NK-92 (cell line): ENCODE measurements around the gene HAPLN2.
"Not testable (repeated sequence)": the region's sequence is repeated elsewhere in the genome, so short reads cannot be mapped to it uniquely, and the experiment has no call there.

Source experiments
- DNase-seq: peaks from one replicate; lab custom pipeline; 2025; ENCODE audit not compliant: unreplicated experiment; lab: John Stamatoyannopoulos, UW

Gene HAPLN2

DNA sequence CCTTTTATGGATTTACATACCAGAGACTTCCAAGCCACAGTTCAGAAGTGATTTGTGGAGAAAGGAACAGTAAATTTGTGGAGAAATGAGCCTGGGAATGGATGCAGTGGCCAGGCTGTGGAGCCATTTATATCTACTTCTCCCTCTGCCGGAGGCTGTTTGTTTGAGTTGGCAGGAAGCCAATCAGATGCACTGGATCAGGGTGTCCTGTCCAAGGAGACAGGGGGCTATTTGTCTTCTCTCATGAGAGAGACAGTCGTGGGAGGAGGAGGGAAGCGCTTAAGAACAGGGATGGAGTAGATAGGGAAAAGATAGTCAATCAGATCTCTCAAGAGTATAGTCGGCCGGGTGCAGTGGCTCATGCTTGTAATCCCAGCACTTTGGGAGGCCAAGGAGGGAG lies 2.8 kb upstream of the HAPLN2 start:
- DNase-seq, result no peak

DNA sequence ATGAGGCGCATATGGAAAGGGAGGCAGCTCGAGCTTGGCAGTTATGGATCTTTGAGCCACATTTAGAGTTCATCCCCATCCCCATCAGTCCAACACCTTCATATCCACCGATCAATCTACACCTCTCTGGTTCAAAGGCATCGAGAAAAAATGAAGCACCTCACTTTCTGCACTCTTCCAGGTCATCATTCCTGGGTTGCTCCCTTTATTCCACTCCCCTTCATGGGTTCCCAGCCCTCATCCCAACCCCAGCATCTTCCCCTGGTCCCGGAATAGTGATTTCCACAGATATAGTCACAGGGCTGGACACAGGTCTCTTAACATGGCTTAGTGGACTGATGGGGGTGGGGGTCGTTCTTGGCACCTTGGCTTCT lies 354 bp downstream of the HAPLN2 start:
- DNase-seq, result no peak

DNA sequence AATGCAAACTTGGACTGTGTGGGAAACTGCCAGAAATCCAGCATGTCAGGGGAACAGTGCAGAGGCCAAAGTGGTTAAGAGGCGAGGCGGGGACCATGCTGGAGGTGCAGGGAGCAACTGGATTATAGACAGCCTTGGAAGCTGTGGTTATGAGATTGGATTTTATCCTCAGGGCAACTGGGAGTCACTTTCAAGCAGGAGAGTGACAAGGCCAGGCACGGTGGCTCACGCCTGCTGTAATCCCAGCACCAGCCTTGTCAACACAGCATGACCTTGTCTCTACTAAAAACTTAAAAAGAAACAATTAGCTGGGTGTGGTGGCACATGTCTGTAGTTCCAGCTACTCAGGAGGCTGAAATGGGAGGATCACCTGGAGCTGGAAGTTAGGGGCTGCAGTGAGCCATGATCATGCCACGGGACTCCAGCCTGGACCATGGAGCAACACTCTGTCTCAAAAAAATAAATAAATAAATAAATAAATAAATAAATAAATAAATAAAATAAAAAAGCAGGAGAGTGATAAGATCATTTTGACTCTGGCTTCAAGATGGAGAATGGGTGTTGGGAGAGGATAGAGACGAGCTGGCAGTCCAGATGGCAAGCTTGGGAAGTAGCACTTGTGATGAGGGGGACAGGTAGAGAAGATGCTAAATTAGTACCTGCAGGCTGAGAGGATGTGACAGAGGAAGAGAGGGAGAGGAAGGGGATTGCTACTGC lies 3.5 kb downstream of the HAPLN2 start:
- DNase-seq, result no peak

DNA sequence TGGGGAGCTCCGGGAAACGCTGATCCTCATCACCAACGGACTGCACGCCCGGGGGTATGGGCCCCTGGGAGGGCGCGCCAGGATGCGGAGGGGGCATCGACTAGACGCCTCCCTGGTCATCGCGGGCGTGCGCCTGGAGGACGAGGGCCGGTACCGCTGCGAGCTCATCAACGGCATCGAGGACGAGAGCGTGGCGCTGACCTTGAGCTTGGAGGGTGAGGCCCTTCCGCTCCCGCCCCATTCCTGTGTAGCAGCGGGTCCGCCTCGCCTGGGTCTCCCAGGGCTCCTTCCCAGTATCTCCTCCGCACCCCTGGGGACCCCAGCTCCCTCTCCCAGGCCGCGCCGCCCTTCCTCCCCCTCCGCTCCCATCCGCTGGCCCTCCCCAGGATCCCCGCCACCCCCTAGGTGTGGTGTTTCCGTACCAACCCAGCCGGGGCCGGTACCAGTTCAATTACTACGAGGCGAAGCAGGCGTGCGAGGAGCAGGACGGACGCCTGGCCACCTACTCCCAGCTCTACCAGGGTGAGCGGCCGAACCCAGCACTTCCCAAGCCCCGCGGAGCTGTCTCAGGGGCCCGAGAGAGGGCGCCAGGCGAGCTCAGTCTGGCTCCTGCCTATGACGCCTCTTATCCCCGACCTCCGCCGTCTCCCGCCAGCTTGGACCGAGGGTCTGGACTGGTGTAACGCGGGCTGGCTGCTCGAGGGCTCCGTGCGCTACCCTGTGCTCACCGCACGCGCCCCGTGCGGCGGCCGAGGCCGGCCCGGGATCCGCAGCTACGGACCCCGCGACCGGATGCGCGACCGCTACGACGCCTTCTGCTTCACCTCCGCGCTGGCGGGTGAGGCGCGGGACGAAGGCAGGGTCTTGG lies 5.0 kb downstream of the HAPLN2 start:
- DNase-seq, result no peak

DNA sequence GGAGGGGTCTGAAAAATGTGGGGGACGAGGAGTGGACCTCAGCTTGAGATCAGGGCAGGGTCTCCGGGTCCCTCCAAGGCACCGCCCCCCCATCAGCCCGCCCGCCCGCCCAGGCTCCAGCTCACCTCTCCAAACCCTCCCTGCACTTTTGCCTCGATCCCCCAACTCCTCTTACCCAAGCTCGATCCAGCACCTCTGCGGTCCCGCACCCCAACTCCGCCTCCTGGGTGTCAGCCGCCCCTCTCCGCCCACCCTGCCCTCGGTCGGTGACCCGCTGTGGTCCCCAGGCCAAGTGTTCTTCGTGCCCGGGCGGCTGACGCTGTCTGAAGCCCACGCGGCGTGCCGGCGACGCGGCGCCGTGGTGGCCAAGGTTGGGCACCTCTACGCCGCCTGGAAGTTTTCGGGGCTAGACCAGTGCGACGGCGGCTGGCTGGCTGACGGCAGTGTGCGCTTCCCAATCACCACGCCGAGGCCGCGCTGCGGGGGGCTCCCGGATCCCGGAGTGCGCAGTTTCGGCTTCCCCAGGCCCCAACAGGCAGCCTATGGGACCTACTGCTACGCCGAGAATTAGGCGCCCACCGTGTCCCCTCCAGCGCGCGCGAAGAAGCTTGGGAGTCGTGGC lies 5.7 kb downstream of the HAPLN2 start:
- DNase-seq, result no peak

DNA sequence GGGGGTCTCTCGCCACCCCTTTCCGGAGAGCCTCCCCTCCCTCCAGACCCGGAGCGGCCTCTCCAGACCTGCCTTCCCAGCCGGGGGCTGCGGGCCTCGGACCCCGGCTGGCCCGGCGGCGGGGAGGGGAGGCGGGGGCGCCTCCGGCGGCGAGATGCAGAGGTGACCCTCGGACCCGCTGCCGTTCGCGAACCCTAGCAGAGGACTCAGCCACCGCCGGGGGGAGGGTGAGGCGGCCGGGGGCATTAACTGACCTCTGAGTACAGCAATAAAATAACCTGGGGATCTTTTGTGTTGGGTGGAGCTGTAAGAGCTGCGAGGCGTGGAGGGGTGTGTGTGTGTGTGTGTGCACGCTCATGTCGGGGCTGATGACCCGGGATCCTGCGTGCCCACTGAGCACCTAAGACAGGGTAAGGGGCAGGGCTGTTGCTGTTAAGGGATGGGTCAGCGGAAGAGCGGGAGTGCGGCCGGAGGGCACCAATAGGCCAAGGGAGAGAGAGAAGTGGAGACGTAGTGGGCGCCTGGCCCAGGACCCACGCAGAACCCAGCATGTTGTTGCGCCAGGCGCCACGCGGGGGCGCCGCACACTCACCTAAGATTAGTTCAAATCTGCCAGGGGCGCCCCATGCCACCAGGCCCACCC lies 6.3 kb downstream of the HAPLN2 start:
- DNase-seq, result no peak

DNA sequence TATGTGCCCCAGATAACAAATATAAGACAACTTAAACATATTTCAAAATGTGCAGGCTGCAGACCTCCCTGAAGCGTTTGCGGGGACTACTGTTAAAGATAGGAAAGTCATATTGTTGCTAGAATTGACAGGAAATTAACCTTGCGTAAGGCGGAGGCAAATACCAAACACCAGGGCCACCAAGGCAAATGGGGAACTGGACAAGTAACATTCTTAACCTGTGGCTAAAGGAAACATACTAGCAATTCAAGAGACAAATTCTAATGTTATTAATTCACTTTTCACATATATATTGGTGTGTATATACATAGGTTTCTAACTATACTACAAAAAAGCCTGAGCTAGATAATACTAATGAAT lies 6.8 kb downstream of the HAPLN2 start:
- no peak for DNase-seq

DNA sequence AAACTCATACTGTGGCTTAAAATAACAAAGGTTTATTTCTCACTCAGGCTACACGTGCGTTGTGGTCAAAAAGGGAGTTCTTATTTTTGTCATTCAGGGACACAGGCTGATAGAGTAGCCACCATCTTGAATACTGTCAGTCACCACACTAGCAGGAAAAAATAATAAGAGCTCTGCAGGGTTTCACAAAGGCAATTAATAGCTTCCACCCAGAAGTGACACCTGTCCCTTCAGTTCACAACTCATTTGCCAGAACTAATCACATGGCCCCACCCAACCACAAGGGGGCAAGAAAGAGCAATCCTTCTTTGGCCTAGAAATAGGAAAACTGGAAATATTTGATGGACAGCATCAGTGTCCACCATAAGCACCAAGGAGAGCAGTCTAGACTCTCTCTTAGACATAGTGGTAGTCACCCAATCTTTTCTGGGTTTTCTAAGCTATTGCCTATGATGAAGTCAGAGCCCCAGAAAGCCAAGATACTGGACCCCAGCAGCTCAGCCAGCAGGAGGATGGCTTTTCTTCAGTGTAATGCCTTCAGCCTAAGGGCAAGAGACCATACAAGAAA lies 8.2 kb downstream of the HAPLN2 start:
- DNase-seq, result no peak

DNA sequence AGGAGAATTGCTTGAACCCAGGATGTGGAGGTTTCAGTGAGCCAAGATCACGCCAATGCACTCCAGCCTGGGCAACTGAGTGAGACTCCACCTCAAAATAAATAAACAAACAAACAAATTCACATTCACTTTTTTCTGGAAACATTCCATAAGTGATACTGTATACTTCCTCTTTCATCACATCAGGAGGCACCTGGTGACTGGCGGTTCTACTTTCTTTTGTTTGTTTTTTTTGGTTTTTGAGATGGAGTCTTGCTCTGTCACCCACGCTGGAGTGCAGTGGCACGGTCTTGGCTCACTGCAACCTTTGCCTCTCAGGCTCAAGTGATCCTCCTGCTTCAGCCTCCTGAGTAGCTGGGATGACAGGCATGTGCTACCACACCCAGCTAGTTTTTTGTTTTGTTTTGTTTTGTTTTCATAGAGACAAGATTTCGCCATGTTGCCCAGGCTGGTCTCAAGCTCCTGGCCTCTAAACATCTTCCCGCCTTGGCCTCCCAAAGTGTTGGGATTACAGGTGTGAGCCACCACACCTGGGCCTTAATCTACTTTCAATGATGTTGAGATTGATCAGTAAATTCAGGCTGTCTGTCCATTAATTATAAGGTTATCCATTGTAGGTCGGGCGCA lies 10.7 kb downstream of the HAPLN2 start:
- DNase-seq, result no peak

DNA sequence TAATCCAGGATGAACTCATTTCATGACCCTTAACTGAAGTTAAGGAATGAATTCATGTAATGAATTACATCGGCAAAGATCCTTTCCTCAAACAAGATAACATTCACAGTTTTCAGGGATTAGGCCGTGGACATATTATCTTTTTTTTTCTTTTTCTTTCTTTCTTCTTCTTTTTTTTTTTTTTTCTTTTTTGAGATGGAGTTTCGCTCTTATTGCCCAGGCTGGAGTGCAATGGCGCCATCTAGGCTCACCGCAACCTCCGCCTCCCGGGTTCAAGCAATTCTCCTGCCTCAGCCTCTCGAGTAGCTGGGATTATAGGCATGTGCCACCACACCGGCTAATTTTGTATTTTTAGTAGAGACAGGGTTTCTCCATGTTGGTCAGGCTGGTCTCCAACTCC lies 11.9 kb downstream of the HAPLN2 start:
- DNase-seq, result not testable (repeated sequence)

DNA sequence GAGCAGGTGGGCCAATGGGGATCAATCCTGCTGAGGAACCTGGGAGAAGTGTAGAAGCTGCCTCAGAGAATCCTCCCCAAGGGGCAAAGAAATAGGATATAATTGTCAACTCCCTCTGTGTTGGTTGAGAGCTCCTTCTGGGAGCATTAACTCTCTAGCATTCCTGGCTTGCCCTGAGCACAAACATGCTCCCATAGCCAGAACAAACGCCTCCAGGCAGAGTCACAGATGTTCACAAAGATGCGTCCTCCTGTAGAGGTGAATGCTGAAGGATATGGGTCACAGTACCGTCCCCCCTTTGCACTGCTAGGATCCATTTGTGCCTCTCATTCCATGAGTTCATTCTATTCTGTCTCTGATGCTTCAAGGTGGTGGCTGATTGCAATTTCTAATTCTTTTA lies 13.1 kb downstream of the HAPLN2 start:
- no peak for DNase-seq

DNA sequence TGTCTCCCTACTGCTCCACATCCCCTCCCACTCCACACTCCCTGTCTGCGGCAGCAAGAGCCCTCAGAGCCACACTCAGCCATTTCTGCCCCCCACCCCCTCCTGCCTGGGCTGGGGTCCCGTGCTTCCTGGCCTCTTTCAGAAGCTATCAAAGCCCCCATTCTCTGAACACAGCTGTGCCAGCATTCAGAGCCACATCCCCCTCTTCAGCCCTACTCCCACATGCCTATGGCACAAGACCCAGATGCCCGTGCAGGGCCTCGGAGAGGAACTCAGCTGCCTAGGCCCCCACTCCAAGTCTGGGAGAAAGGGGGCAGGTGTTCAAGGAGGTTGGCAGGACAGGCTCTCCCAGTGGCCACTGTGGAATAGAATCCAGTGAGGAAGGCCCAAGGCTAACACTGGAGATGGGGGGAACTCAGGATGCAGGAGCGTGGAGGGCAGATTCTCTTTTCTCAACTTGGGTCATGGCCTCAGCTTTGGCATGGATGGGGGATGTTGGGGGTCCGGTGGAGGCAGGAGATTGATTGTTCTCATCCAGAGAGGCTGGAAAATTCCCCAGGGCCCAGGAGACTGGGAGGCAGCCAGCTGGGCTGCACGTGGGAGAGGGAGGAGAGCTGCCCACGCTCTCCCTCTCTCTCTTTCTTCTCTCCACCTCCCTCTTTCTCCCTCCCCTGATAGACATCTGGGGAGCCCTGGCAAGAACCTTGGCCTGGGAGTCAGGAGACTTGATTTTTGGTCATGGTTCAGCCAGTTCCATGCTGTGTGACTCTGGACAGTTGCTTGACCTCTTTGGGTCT lies 19.2 kb downstream of the HAPLN2 start:
- DNase-seq, result no peak

DNA sequence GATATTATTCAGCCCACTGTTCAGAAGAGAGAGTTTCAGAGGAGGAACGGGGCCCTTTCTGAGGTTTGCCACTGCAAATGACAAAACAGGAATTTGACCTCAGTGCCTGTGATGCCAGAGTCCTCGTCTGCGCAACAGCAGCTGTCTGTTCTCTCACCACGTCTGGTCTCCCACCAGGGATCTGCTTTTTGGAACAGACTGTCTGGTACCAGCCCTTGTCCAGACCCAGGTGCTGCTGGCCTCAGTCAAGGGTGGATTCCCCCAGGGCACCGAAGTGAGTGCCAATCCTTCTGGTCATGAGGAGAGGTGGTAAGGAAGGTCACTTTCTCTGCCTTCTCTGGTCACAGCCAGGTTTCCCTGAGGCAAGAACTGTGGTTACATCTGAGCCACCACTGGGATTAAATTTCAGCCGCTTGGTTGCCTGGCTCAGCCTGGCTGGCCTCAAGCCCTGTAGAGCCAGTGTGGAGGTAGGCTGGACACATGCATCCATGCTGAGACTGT lies 20.4 kb downstream of the HAPLN2 start:
- DNase-seq, result no peak

DNA sequence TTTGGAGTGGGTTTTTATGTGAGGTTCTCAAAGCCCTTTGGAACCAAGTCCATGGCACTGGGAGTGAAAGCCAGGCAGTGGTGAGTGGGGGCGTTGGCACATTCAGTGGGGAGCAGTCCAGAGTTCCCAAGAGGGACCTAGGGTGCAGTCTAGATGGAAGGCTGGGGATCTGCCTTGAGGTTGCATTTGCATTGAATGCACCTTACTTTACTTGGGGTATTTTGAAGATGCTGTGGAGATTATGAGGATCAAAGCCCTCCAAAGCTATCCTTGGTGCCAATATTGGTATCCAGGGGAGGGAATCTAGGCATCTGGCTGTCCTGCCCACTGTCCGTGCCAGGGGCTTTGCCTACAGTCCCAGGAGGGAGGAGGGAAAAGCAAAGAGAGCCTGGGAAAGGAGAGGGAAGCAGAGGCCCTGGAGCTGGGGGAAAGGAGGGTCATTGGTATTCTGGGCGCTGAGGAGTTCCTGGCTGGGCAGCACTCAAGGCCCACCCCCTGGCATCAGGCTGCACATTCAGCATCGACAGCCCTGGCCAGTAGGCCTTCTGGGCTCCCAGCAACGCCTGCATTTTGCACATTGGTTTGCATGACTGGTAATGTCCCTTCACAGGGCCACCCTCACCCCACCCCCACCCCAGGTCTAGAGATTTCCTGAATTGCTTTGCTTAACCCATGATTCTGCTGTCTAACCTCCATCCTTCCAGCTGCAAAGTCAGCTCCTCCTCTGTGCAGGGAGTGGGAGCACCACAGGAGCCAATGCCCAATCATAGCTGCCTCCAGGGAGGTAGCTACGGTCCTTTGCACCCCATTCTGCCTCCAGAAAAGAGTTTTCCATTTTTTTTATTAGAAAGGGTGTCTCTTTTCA lies 21.9 kb downstream of the HAPLN2 start:
- DNase-seq, result no peak

DNA sequence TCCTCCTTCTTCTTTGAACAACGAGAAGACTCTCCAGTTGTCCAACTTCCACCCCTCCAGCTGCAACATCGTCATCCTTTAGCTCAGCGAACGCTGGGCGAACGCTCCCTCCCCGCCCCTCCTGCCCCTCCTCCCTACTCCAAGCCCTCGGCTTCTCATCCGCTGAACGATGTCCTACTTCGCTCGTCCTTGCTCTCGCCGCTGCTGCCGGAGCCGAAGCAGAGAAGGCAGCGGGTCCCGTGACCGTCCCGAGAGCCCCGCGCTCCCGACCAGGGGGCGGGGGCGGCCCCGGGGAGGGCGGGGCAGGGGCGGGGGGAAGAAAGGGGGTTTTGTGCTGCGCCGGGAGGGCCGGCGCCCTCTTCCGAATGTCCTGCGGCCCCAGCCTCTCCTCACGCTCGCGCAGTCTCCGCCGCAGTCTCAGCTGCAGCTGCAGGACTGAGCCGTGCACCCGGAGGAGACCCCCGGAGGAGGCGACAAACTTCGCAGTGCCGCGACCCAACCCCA lies 22.6 kb downstream of the HAPLN2 start, which contains the start of gene BCAN:
TSS of gene BCAN (plus strand) at position 357 of the 504 bp plus-strand sequence. CDS start 3,938 bp downstream, outside the sequence.
- DNase-seq, result no peak

DNA sequence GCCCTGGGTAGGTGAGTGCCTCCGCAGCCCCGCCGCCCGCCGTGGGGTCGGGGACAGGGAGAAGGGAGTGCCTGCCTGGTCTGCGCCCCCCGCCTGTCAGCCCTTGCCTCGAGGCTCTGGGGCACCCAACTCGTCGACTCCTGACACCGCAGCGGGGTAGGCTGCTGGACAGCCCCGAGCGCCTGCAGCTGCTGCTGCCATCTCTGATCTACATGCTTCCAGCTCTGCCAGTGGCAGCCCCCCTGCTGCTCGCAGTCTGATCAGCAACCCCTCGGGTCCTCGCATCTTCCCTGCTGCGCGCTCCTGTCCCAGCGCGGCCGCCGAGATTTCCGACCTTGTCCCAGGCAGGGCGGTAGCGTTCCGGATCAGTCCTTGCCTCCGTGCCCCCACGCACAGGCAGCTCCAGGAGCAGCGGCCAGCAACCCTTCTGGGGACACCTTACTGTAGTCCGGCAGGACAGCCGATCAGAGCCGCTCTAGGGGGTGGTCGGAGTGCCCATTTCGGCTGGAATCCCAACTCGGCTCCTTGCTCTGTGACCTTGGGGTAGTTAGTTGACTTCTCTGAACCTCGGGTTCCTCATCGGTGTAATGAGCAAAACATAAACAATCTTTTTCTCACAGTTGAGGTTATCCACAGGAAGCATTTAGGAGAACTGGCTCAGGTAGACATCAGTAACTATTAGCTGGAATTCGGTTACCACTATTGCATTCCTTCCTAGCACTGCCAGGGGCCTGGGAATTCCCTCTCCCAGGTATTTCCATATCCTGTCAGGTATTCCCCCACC lies 23.2 kb downstream of the HAPLN2 start:
- DNase-seq, result no peak

DNA sequence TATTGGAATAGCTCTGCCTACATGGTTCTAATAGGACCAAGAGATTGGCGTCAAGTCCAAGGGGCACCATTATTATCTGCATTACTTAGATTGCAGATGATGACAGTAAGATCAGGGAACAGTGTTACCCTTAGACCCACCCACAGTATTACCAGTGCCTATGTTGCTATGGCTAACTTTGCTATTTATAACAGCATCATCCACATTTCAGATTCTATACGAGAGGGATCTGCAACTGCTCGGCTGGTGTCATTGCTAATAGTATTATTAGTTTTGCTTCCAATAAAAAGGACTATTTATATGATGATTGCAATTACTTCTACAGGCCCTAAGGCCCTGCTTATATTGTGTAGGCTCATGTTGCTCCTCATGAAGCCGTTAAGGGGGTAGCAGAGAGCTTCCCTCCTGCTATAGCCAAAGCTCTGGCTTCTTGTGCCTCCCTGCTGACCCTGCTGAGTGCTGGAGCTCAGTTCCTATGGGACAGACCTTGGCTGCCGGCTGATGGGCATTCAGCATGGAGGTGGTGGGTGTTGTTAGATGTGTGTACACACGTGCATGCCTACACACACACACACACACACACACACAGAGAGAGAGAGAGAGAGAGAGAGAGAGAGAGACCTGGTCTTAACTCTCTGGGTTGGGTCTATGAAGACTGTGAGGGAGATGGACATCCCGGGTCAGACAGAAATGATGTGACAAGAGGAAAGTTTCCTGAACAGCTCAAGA lies 24.0 kb downstream of the HAPLN2 start:
- no peak for DNase-seq
